Skeletal muscle satellite cell (primary cell): Measurements from ENCODE around the gene SLC25A53.
"Not testable (repeated sequence)": the region's sequence is repeated elsewhere in the genome, so short reads cannot be mapped to it uniquely, and the experiment has no call there.

Source experiments
- H3K27me3 ChIP-seq: 2 replicates; pipeline ENCODE4 v1.7.0; 2013; ENCODE audit warnings: low read length; ENCODE audit not compliant: control insufficient read depth, insufficient read depth
- H3K36me3 ChIP-seq: 2 replicates; pipeline ENCODE4 v1.7.0; 2013; ENCODE audit warnings: mild to moderate bottlenecking, control low read depth, low read length; ENCODE audit not compliant: insufficient read depth
- H3K4me1 ChIP-seq: 2 replicates; pipeline ENCODE4 v1.7.0; 2013; ENCODE audit warnings: low read length; ENCODE audit not compliant: control insufficient read depth, insufficient read depth
- H3K4me2 ChIP-seq: 2 replicates; pipeline ENCODE4 v1.7.0; 2013; ENCODE audit warnings: mild to moderate bottlenecking, low read length
- H3K4me3 ChIP-seq: 2 replicates; pipeline ENCODE4 v1.7.0; 2013; ENCODE audit warnings: low read length
- H3K9ac ChIP-seq: 2 replicates; pipeline ENCODE4 v1.7.0; 2013; ENCODE audit warnings: mild to moderate bottlenecking, low read depth, low read length, moderate library complexity
- H3K9me3 ChIP-seq: replicated peaks from 2 replicates; pipeline ENCODE4 v1.7.0; 2013; ENCODE audit warnings: mild to moderate bottlenecking, control low read depth, low read length

Gene SLC25A53

GRCh38 chrX:104098151-104098808, 58.5 kb downstream of the SLC25A53 start:
- Histone ChIP-seq H3K9ac (no peak overlapping the region), H3K4me2 (no peak overlapping the region), H3K4me1 (no peaks in the 10 kb centered on the region), H3K4me3 (no peak overlapping the region), H3K36me3 (no peaks in the 10 kb centered on the region), H3K27me3 (peaks cover 42% of the 10 kb centered on the region), H3K9me3 (no peaks in the 10 kb centered on the region)

- H3K4me2 ChIP-seq: no peak overlapping the region
- H3K9ac ChIP-seq: no peak overlapping the region
- peaks cover 55% of the 10 kb centered on the region for H3K27me3 ChIP-seq
- H3K9me3 ChIP-seq: no peaks in the 10 kb centered on the region
- no peaks in the 10 kb centered on the region for H3K4me1 ChIP-seq
- no peaks in the 10 kb centered on the region for H3K36me3 ChIP-seq
- H3K4me3 ChIP-seq: no peak overlapping the region
These were observed 70.9 kb downstream of the SLC25A53 start for GRCh38 chrX:104085919-104086318.

- Histone ChIP-seq H3K4me1 (no peaks in the 10 kb centered on the region), H3K36me3 (no peaks in the 10 kb centered on the region), H3K27me3 (peaks cover 53% of the 10 kb centered on the region), H3K4me3 (no peak overlapping the region), H3K9me3 (no peaks in the 10 kb centered on the region), H3K4me2 (no peak overlapping the region), H3K9ac (no peak overlapping the region)
These were observed 71.3 kb downstream of the SLC25A53 start for GRCh38 chrX:104085477-104085876.

GRCh38 chrX:104084534-104085277, 72.1 kb downstream of the SLC25A53 start:
- Histone ChIP-seq H3K4me2 (no peak overlapping the region), H3K4me1 (no peaks in the 10 kb centered on the region)

GRCh38 chrX:104084063-104084462, 72.7 kb downstream of the SLC25A53 start:
- Histone ChIP-seq H3K9ac (no peak overlapping the region), H3K4me3 (no peak overlapping the region)

More at GRCh38 chrX:104084534-104085277, 72.1 kb downstream of the SLC25A53 start:
- no peaks in the 10 kb centered on the region for H3K36me3 ChIP-seq
- H3K9ac ChIP-seq: no peak overlapping the region
- no peaks in the 10 kb centered on the region for H3K9me3 ChIP-seq
- peaks cover 45% of the 10 kb centered on the region for H3K27me3 ChIP-seq
- H3K4me3 ChIP-seq: no peak overlapping the region

GRCh38 chrX:104077854-104078253, 79.0 kb downstream of the SLC25A53 start:
- H3K4me2 ChIP-seq, H3K9ac ChIP-seq, H3K9me3 ChIP-seq, H3K36me3 ChIP-seq, H3K4me3 ChIP-seq, H3K4me1 ChIP-seq, H3K27me3 ChIP-seq: not testable (repeated sequence)

More at GRCh38 chrX:104084063-104084462, 72.7 kb downstream of the SLC25A53 start:
- no peaks in the 10 kb centered on the region for H3K4me1 ChIP-seq
- H3K27me3 ChIP-seq: peaks cover 39% of the 10 kb centered on the region
- no peaks in the 10 kb centered on the region for H3K36me3 ChIP-seq
- H3K9me3 ChIP-seq: no peaks in the 10 kb centered on the region
- no peak overlapping the region for H3K4me2 ChIP-seq

- not testable (repeated sequence) for H3K27me3 ChIP-seq, H3K36me3 ChIP-seq, H3K4me2 ChIP-seq, H3K9ac ChIP-seq, H3K4me1 ChIP-seq, H3K9me3 ChIP-seq, H3K4me3 ChIP-seq
These were observed 80.9 kb downstream of the SLC25A53 start, which contains the start of gene TMSB15C for GRCh38 chrX:104075778-104076445. Gene TMSB15C (minus strand): TSS chrX:104076236.

- H3K4me3 ChIP-seq, H3K4me1 ChIP-seq, H3K4me2 ChIP-seq, H3K9ac ChIP-seq, H3K9me3 ChIP-seq, H3K36me3 ChIP-seq, H3K27me3 ChIP-seq: not testable (repeated sequence)
These were observed 94.2 kb downstream of the SLC25A53 start for GRCh38 chrX:104062636-104063035.

GRCh38 chrX:104054956-104055355, 101.9 kb downstream of the SLC25A53 start:
- not testable (repeated sequence) for H3K27me3 ChIP-seq, H3K36me3 ChIP-seq, H3K4me1 ChIP-seq, H3K4me2 ChIP-seq, H3K4me3 ChIP-seq, H3K9me3 ChIP-seq, H3K9ac ChIP-seq
